Glomerular endothelial cell (primary cell): ENCODE measurements around the gene DGKD. TPM values are rescaled to one million over a fixed set of nuclear protein-coding genes. Genes with fewer than 3 reads are reported as not detected.

ENCODE experiments used
- DNase-seq: peaks from one replicate; pipeline ENCODE4 v3.0.0-alpha.2; 2011; ENCODE audit warnings: low read depth, low spot score; ENCODE audit errors: extremely low read depth
- total RNA-seq: library from RNA; depleted of rRNA; stranded (reverse); fragments of >200 nt; gene quantifications from 2 replicates; pipeline ENCODE4 v1.2.3, GENCODE V29; 2015

The DGKD gene
- total RNA-seq, 1 donor from 2014 or later = 13.0 TPM

GRCh38 chr2:233470839-233471238 is 116.5 kb downstream of the DGKD start:
- no peak for DNase-seq

GRCh38 chr2:233471291-233472035 is 117.2 kb downstream of the DGKD start:
- DNase-seq = no peak

- DNase-seq = no peak
These were observed 119.1 kb downstream of the DGKD start for GRCh38 chr2:233473386-233473791.

GRCh38 chr2:233473878-233474277 is 119.6 kb downstream of the DGKD start:
- no peak for DNase-seq

- DNase-seq = no peak
These were observed 120.2 kb downstream of the DGKD start for GRCh38 chr2:233474308-233475160.

GRCh38 chr2:233476063-233476410 is 121.7 kb downstream of the DGKD start:
- no peak for DNase-seq

GRCh38 chr2:233476651-233477547 is 122.6 kb downstream of the DGKD start:
- no peak for DNase-seq

- DNase-seq = no peak
These were observed 123.5 kb downstream of the DGKD start for GRCh38 chr2:233477548-233478433.

- DNase-seq = no peak
These were observed 125.6 kb downstream of the DGKD start for GRCh38 chr2:233479616-233480489.

- DNase-seq = no peak
These were observed 126.4 kb downstream of the DGKD start for GRCh38 chr2:233480490-233481202.

GRCh38 chr2:233481368-233482142 is 127.3 kb downstream of the DGKD start:
- no peak for DNase-seq

GRCh38 chr2:233482616-233483015 is 128.3 kb downstream of the DGKD start:
- no peak for DNase-seq

GRCh38 chr2:233485726-233486125 is 131.4 kb downstream of the DGKD start:
- DNase-seq = no peak

- no peak for DNase-seq
These were observed 132.1 kb downstream of the DGKD start for GRCh38 chr2:233486357-233486756.

- peak; percentile 66 for DNase-seq
These were observed 132.7 kb downstream of the DGKD start for GRCh38 chr2:233486778-233487552.

- no peak for DNase-seq
These were observed 133.6 kb downstream of the DGKD start for GRCh38 chr2:233487748-233488345.

GRCh38 chr2:233489143-233489542 is 134.8 kb downstream of the DGKD start:
- no peak for DNase-seq
